HG02623 (cell line): ENCODE results near the gene MED17.

Source experiments
- ATAC-seq: cut with Tn5 transposase; IDR thresholded peaks from one replicate; pipeline ENCODE4 v1.9.1; 2021; ENCODE audit warnings: moderate library complexity; ENCODE audit not compliant: unreplicated experiment

Gene MED17

DNA sequence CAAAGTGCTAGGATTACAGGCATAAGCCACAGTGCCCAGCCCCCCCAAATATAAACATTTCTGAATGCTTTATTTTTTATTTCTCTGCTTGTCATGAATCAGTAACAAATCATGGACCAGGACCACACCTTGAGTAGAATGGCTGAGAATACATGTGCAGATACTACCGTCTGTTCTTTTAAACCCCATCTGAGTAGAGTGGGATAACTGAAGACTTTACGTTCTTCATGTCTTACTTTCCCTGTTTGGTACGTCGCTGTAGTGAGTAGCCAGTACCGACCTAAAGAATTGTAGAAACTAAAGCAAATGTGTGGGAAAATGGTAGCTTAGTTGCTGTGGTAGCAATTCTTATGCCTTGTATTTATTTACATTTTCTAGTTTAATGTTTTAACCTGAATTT, 29.9 kb downstream of the MED17 start:
- ATAC-seq: no peak

DNA sequence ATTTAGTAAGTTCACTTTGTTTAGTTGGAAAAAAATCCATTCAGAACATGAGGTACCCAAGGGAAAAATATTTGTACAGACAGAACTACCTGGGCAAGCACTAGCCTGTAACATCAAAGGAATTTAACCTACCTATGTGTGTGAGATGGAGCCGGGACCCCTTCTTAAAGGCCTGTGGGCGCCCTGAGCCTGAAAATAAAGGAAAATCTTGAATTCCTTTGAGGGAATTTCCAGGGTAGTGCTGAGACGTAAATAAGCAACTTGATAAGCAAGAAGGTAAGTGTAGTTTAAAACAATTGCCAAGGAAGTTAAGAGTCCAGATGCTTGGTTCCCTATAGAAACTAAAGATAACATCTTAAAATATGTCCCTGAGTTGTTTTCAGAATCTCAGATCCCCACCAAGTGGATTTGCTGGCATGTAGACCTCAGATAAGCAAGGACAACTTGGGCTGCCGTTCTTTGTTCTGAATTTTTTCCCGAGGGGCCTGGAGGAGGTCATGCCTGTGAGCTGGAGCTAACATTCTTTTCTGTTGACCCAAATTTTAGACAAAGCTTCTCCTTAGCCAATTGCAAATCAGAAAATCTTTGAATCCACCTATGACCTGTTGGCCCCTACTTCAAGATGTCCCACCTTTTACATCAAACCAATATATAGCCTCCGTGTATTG, 31.0 kb downstream of the MED17 start:
- ATAC-seq: no peak

DNA sequence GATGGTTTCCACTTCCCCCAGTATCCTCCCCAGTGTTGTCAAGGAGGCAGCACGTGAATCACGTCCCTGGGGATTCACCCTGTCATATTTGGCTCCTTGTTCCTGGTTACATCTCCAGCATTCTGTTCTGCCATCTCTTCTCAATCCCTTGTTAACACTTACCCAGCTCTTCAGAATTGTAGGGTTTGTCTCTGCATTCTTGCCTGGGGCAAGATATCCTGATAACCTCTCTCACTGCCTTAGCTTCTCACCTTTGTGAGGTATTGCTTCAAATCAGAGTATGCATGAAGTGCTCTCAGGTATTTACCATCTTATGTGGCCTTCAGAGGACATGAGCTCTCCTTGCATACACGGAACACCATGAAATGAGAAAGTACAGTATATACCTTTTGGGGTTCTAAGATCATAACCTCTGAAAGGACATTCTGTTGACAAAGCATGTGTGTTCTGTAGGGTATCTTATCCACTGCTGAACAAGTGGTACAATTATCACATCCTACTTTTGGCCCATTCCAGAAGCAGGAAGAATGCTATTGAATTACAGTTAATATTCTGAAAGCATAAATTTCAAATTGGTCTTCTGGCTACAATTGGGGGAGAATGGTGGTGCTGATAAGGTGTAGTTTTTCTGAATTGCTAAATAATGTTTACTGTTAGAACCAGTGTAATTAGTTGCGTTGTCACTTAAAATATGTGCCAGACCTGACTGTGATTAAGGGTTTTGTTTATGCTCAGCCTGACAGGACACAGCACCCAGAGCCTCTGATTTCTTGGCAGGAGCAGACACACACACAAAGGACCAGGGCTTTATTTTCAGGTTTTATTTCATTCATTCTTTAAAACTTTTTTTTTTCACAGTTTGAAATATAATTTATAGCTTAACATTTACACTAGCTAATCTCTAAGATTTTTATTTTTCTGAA, 33.6 kb downstream of the MED17 start:
- ATAC-seq: no peak

DNA sequence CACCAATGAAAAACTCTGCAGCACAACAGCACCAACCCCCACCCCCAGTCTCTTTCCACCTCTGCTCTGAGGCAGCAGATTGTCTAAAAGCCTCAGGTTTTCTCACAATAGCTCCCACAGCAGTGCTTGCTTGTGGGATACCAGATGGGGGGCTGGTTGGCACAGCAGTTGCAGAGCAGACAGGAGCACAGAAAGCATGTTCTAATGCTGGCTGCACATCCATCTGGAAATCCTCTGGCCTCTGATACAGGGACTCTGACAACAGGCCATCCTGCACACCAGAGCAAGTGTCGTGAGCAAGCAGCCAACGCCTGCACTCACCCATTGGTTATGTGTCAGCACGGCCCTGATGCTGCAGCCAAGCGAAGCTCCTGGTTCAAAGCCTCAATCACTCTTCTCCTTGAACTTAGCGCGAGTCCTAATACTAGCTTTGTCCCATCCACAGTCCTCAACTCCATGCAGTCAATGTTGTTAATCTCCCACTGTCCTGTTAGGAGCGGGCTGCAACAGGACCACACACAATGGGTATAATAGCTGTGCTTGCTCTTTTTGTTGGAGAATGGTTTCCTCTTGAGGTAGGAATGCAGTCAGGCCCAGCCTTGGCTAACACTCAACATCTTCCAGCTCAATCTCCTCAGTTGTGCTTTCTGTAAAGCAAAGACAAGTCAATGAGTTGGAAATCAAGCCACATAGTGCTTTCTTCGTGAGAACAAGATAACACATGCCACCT, 36.0 kb downstream of the MED17 start:
- ATAC-seq: no peak

DNA sequence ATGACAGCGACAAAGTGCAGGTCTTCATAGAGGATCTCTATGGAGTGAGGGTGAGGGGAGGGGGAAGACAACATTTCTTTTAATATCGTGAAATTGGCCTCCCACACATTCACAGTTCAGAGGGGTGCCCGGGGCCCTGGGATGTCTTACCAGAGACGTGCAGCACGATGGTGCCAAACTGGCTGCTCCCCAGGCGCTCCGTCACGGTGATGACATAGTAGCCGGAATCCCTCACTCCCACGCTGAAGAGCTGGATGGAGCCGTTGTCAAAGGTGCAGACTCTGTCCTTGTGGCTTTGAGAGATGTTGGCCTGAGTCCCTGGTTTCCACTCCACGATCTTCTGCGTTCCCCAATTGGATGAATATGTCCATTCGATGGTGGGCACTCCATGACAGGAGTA, 36.8 kb downstream of the MED17 start:
- no peak for ATAC-seq

DNA sequence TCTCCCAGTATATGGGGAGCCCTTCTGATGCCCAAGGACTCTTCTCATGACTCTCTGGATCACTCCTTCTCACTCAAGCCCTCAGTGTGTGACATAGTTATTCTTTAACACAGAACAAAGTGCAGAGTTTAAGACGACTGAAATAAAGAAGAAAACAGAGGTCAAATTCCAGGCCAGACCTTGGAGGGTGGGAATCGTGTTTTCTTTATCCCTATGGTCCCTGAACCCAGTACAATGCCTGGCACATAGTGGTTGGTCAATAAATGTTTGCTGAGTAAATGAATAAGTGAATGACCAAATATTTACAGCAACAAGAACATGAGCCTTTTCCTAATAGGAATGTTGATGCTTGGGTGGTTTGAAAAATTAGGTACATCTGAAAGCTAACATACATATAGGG, 37.5 kb downstream of the MED17 start:
- no peak for ATAC-seq

DNA sequence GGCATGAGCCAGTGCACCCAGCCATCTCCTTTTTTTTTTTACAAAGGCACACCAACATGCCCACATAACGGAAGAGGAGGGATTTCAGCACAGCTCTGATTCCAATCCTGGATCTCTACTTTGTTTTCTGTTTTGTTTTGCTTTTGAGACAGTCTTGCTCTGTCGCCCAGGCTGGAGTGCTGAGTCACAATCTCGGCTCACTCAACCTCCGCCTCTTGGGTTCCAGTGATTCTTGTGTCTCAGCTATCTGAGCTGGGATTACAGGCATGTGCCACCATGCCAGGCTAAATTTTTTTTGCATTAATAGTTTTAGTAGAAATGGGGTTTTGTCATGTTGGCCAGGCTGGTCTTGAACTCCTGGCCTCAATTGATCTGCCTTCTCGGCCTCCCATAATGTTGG, 38.3 kb downstream of the MED17 start:
- no peak for ATAC-seq

DNA sequence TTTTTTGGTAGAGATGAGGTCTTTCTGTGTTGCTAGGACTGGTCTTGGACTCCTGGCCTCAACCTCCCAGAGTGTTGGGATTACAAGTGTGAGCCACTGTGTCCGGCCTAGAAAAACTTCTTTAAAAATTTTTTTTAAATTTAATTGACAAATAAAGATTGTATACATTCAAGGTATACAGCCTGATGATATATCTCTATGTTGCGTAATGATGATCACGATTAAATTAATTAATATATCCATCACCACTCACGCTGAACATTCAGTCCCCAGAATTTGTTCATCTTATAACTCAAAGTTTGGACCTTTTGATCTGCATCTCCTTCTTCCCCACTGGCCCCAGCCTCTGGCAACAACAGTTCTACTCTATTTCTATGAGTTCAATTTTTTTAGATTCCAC, 39.1 kb downstream of the MED17 start:
- no peak for ATAC-seq

DNA sequence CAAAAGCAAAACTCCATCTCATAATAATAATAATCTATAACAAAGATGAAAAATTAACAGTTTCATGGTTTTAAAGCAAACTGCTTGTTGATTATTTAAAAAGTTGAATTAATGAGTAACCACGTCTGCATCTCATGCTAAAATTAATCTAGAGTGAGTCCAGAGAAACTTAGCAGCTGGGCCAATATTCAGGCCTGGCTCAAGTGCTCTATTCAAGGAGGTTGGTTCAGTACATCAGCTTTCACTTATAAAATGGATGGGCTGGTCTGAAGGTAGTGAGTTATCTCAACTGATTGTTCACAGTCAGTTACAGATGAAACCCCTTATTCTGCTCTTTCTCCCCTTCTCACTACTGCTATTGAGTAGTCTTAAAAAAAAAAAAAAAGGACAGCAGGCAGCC, 43.3 kb downstream of the MED17 start:
- ATAC-seq: no peak

DNA sequence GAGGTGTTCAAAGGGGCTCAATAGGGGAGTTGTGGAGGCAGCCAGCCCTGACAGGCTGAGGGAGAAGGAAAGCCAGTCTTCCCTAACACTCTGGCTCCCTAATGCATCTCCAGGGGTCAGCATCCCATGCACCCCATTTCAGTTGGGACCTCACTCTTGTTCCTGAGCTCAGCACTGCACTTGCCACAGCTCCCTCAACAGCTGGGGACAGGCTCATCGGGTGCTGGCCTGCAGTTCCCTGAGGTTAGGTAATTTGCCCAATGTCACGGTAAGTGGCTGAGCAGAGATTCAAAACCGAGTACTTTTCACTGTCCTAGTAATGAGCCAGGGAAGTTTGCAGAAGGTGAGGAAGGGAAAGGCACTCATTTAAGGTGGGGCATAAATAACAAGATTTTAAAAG, 45.5 kb downstream of the MED17 start:
- no peak for ATAC-seq

DNA sequence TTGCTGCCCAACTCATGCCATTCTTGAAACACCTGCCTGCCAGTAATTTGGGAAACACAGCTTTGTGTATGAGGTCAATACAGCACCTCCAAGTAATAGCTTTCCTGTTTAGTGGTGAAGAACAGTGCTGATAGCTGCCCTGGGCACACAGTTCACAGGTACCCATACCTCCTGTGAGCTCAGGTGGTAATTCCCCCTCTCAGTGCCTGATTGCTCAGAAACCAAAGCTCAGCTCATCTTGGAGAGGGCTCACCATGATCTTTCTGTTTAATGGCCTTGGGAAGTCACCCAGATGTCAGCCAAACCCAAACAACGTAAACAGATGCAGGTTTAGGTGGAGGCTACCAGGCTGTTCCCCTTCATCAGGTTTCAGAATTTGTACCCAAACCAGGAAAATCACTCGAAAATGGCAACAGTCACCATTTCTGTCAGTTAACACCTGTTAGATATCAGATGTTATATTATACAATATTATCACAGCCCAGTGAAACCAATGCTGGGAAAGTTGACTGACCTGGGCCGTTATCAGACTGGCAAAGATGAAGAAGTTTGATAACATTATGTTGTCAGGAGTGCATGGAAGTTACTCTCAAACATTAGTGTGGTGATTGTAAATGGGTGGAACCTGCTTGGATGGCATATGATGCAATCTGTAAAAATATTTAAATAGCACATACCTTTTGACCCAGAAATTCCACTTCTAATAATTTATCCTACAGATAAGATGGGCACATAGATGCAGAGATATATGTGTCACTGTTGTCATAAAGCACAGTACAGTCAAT, 47.5 kb downstream of the MED17 start:
- no peak for ATAC-seq

DNA sequence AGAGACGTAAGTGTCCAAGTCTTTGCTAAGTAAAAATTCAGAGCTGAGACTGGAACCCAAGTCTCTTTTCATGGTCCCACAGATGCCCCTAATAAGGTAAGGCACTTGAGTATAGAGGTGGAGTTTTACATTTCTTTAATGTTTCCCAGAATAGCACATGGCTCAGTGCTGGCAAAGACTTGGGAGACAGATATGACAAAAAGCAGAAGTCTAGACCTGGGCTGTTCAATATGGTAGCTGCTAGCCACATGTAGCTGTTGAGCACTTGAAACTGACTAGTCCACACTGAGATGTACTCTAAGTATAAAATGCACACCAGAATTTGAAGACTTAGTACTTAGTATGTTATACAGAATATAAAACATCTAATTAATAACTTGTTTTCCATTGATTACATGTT, 48.7 kb downstream of the MED17 start:
- ATAC-seq: no peak

DNA sequence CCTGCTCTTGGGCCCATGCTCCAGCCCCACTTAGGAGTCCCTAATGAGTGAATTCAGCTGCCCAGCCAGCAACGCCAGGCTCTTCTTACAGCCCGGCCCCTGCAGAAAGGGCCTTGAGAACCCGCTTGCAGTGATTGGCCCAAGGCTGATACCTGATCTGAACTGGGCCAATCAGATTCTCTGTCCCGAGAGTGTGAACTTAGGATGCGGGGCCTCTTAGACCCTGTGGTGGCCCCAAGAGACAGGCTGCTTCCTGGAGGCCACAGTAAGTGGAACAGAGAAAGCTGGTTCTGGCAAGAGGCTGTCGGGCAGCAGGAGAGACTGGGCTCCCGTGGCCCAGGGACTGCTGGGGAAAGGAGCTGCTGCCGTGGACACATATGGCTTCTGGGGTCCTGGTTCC, 54.9 kb downstream of the MED17 start:
- ATAC-seq: no peak

DNA sequence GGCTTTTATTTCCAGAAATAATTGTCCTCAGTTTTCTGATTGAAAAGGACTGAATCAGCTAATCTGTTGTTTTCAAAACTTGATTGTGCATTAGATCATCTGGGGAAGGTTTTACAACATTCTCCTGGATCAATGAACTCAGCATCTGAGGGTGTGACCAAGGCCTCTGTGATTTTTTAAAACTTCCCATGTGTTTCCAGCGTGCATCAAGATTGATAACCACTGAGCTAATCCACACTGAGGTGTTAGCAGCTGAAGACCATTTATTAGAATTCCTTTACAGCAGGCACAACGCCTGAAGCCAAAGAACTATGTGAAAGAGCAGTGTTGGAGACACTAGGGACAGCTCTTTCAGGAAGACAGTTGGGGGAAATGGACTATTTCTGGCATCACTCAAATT, 56.1 kb downstream of the MED17 start:
- no peak for ATAC-seq

DNA sequence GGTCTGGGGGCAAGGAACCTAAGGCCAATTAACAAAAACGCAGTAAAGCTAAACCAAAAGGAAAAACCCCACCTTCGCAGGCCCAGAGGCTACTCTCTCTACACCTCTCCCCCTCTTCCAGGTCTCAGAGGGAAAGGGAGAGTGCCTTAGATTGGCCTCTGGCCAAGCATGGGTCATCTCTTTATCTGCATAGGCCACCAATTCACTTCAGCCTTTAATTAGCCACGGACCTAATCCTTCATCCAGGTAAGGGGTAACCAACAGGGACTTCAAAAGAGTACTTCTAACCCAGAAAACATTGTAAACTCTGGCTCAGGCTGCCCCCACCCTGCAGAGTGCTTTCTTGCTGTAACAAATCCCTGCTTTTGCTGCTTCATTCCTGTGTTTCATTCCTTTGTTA, 56.9 kb downstream of the MED17 start:
- no peak for ATAC-seq

DNA sequence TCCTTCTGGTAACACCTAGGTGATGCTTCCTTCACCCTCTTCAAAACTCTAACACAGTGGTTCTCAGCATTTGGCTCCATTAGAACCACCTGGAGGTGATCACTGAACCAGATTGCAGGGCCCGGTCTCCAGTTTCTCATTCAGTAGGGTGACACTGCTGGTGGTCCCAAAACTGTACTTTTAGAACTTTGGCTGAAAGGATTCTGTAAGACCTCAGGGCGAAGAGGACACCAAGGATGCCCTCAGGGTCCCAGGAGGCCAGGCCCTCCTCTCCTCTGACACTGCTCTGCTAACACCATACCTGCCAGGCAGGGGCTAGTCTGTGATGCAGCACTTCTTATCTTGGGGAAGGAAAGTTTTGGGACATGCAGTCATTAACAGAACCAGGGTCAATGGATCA, 57.4 kb downstream of the MED17 start:
- ATAC-seq: no peak

DNA sequence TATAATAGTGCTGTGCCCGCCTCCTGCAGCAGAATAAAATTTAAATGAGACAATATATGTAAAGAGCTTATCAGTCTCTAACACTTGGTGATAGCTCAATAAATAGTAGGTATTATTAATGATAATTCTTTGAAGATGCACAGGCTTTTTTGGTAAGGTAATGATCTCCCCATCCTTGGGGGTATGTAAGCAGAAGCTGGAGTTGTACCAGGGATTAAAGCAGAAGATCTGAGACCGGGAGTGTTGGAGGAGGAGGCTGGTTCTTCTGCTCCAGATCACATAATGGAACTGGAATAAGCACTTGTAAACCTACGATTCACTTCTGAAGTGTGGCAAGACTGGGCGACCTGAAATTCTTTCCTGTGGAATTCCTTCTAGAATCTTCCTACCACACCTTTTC, 58.0 kb downstream of the MED17 start:
- no peak for ATAC-seq

DNA sequence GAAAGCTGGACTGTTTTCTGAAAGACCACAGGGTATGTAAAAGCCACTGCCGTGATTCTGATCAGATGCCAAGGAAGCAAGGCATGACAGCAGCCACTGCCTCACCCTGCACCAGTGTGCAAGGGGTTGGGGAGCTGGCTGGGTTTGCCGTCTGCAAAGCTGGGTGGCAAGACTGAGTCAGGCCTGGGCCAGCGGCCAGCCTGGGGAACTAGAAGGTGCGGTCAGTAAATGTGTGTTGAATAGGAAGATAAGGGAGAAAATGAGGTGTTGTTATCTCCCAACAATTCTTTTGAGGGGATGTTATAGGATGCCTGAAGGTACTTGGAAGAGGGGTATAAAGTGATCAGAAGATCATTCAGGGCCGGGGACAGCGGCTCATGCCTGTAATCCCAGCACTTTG, 58.4 kb downstream of the MED17 start:
- ATAC-seq: no peak

DNA sequence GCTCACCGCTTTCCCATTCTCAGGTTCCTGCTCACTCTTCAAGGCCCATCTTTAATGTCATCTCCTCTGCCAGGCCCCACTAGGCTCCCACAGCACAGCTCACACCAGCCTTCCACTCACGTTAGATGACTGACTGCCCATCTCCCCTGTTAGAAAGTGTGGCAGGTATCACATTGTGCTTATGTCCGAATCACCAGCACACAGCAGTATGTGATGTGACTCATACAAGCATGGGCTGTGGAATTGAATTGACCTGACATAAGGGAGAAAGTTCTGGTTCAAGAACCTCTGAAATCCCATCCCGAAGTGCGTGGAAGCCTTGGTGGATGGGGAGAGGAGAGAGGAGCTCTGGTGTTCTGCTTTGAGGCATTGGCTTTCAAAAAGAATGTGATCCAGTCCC, 59.8 kb downstream of the MED17 start:
- ATAC-seq: no peak

DNA sequence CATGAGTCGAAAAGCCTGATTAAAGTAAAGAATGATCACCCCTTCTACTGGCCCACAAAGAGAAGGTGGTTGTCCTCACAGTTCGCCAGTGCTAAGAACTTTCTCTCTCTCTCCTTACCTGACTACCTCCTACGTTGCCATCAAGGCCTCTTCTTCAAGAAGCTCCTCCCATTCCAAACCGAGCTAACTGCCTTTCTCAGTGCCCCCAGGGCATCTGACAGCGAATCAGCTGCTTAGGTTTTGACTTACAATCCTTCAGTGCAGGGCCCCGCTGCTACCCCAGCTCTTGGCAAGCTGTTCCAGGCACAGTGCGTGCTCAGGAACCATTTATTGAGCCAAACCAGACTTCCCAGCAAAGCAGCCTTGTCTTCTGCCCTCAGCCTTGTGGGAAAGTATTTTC, 60.5 kb downstream of the MED17 start:
- ATAC-seq: no peak
